ENCODE data around the gene FEZF2. TPM values are rescaled to one million over a fixed set of nuclear protein-coding genes. Genes with fewer than 3 reads are reported as not detected.

FEZF2 gene
- total RNA-seq (not detected), polyA plus RNA-seq (ENCODE audit: insufficient read depth, low read depth, low replicate concordance) (not detected)
- long read RNA-seq, donor 1: 0 reads
- long read RNA-seq, donor 2: 0 reads

GRCh38 chr3:62373215-62373614, at the start of gene FEZF2:
FEZF2 (minus strand) TSS chr3:62373550; CDS start chr3:62372868, 682 bp downstream.
- Histone ChIP-seq H3K4me1 (peaks cover 25% of the 10 kb centered on the region), H3K36me3 (ENCODE audit: low read depth, missing control alignments) (no peaks in the 10 kb centered on the region), H3K27me3 (no peaks in the 10 kb centered on the region), H3K9me3 (no peaks in the 10 kb centered on the region), H3K4me3 (no peak within 1 kb of the TSS), H3K27ac (no peak within 1 kb of the TSS)
- intact Hi-C loops (cut with DNase I; ENCODE audit: low total_unique reads): no loop called here
- TF ChIP-seq CTCF (IDR thresholded peaks at IDR 0.05) (no peak), POLR2A (IDR thresholded peaks at IDR 0.05) (no peak)
- no peak for DNase-seq
- WGBS, 2 donors: 3% methylated on average over 12 to 28 of the region's 28 CpGs

GRCh38 chr3:62421207-62421606, 47.9 kb upstream of the FEZF2 start:
- no peak for DNase-seq
- H3K4me1 ChIP-seq: no peaks in the 10 kb centered on the region
- intact Hi-C loops (cut with DNase I; ENCODE audit: low total_unique reads): no loop called here
- TF ChIP-seq CTCF (IDR thresholded peaks at IDR 0.05) (no peak), POLR2A (IDR thresholded peaks at IDR 0.05) (no peak)
- no peaks in the 10 kb centered on the region for H3K27me3 ChIP-seq
- H3K36me3 ChIP-seq (ENCODE audit: low read depth, missing control alignments): no peaks in the 10 kb centered on the region
- H3K27ac ChIP-seq: no peak overlapping the region
- H3K4me3 ChIP-seq: no peak overlapping the region
- H3K9me3 ChIP-seq: no peaks in the 10 kb centered on the region
- WGBS, 2 donors: 87 to 91% methylated on average over 10 of the region's 10 CpGs

- no peaks in the 10 kb centered on the region for H3K9me3 ChIP-seq
- intact Hi-C loops (cut with DNase I; ENCODE audit: low total_unique reads): no loop called here
- TF ChIP-seq CTCF (IDR thresholded peaks at IDR 0.05): no peak
- no peak for TF ChIP-seq POLR2A (IDR thresholded peaks at IDR 0.05)
- no peaks in the 10 kb centered on the region for H3K36me3 ChIP-seq (ENCODE audit: low read depth, missing control alignments)
- no peak for DNase-seq
- 78 to 81% methylated on average over 3 of the region's 3 CpGs for WGBS, 2 donors
- no peaks in the 10 kb centered on the region for H3K4me1 ChIP-seq
- H3K27me3 ChIP-seq: no peaks in the 10 kb centered on the region
- H3K27ac ChIP-seq: no peak overlapping the region
- H3K4me3 ChIP-seq: no peak overlapping the region
Observed at GRCh38 chr3:62416144-62416543, 42.8 kb upstream of the FEZF2 start.

- H3K36me3 ChIP-seq (ENCODE audit: low read depth, missing control alignments): no peaks in the 10 kb centered on the region
- H3K4me1 ChIP-seq: no peaks in the 10 kb centered on the region
- H3K27ac ChIP-seq: no peak overlapping the region
- WGBS, 2 donors: 72 to 81% methylated on average over 9 of the region's 9 CpGs
- H3K4me3 ChIP-seq: no peak overlapping the region
- DNase-seq: no peak
- TF ChIP-seq CTCF (IDR thresholded peaks at IDR 0.05) (no peak), POLR2A (IDR thresholded peaks at IDR 0.05) (no peak)
- no peaks in the 10 kb centered on the region for H3K9me3 ChIP-seq
- intact Hi-C loops (cut with DNase I; ENCODE audit: low total_unique reads): no loop called here
- no peaks in the 10 kb centered on the region for H3K27me3 ChIP-seq
Observed at GRCh38 chr3:62415312-62415801, 42.0 kb upstream of the FEZF2 start.

- no peak for TF ChIP-seq CTCF (IDR thresholded peaks at IDR 0.05)
- TF ChIP-seq POLR2A (IDR thresholded peaks at IDR 0.05): no peak
- Histone ChIP-seq H3K4me1 (no peaks in the 10 kb centered on the region), H3K36me3 (ENCODE audit: low read depth, missing control alignments) (no peaks in the 10 kb centered on the region), H3K27me3 (no peaks in the 10 kb centered on the region), H3K9me3 (no peaks in the 10 kb centered on the region), H3K27ac (no peak overlapping the region), H3K4me3 (no peak overlapping the region)
- DNase-seq: no peak
- 88 to 90% methylated on average over 11 of the region's 11 CpGs for WGBS, 2 donors
- intact Hi-C loops (cut with DNase I; ENCODE audit: low total_unique reads): no loop called here
Observed at GRCh38 chr3:62414786-62415185, 41.4 kb upstream of the FEZF2 start.

All from testis (tissue), 5 donors.